GM21447 (cell line): ENCODE data around the gene SENP8.
A peak's percentile ranks its signal among the peaks of the same experiment; 100 is the strongest.
"Not testable (repeated sequence)": the region's sequence is repeated elsewhere in the genome, so short reads cannot be mapped to it uniquely, and the experiment has no call there.

Source experiments
- ATAC-seq: cut with Tn5 transposase; IDR thresholded peaks from one replicate; pipeline ENCODE4 v1.9.1; 2021; ENCODE audit not compliant: unreplicated experiment

The SENP8 gene

DNA sequence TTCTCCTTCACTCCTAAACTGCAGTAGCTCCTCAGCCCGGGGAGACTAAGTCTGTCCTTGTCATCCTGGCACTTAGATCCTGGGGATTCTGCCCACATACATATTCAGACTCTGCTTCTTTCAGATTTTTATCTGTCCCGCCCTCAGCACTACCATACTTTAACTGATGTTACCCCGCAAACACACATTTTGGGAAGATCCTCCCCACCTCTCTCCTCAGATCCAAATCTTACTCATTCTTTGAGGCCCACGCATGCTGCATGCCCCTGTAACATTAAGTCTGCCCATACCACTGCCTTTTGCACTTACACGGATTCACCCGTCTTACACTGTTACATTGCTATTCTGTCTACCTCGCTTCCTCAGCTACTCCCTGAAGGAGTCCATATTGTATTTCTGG lies 36.1 kb downstream of the SENP8 start:
- no peak for ATAC-seq

DNA sequence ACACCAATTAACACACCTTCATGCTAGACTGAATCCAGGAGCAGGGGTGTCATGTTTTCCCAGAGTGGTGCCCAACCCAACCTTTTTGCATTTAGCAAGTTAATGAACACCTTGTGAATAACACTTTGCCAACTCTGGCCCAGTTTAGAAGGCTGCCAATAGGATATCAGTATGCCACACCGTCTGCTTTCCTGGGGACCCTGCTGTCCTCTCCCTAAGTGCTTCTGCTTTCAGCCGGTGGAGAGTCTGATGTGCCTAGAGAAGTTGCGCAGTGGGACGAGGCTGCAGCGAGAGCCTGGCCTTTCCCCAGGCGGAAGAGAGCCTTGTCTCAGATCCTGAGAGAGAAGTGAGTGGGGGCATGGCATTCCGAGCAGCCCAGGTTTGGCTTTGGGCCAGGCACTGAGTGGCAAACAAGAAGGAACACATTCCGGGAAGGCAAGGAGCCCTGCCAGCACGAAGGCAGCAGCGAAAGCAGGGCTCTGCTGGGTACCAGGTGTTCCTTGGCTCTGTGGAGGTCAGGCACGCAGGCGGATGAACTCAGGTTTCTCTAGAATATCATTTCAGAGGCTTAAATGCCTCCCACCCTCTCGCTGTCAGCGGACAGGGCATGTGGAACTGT lies 36.9 kb downstream of the SENP8 start:
- ATAC-seq = no peak

DNA sequence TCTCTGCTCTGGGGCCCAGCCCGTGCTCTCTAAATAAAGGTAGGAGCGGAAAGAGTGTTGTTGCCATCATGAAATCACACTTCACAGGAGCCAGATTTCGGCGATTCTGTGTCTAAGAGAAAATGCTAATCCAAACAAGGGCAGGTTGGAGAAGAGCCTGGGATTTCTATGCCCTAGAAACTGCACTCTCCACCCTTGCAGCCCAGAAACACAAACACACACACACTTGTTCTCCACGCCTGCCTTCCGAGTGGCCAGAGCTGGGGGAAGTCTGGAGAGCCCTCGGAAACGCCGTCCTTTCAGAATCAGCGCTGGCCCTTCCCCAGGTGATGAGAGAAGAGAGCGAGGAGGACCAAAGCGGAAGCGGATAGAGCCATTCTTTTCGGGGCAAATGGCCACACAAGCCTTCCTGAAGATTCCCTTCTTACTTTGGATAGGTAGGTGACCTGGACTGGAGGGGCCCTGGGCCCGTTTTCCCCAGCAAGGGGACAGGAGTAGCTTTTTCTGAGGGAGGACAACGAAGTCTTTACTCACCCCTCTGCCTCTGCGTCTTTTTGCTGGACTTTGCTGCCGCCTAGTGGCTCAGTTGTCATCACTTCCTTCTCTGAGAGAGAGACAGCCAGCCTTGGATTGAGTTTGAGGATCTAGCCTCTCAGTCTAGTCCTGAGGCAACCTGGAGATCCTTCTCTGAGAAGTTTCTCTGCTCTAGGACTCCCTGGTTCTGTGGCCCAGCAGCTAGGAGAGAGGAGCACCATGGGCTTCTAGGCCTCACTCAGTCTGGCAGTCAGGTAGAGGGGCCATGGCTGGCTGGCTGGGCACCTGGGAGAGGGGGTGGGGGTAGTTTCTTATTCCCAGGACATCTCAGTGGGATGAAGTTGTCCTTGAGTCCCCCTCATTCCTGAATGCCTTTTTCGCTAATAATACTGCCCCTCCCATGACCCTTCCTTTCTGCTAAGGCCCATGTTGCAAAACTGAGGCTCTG lies 37.7 kb downstream of the SENP8 start:
- peak; percentile 81 for ATAC-seq

DNA sequence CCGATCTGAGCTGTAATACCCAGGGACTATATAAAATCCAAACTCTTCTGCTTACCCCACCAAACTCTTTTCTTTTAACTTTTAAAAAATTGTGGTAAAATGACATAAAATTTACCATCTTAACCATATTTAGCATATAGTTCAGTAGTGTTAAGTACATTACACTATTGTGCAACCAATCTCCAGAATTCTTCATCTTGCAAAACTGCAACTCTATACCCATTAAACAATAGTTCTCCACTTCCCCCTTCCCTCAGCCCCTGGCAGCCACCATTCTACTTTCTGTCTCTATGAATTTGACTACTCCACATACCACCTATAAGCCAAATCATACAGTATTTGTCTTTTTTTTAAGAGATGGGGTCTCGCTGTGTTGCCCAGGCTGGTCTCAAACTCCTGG lies 38.7 kb downstream of the SENP8 start:
- no peak for ATAC-seq

DNA sequence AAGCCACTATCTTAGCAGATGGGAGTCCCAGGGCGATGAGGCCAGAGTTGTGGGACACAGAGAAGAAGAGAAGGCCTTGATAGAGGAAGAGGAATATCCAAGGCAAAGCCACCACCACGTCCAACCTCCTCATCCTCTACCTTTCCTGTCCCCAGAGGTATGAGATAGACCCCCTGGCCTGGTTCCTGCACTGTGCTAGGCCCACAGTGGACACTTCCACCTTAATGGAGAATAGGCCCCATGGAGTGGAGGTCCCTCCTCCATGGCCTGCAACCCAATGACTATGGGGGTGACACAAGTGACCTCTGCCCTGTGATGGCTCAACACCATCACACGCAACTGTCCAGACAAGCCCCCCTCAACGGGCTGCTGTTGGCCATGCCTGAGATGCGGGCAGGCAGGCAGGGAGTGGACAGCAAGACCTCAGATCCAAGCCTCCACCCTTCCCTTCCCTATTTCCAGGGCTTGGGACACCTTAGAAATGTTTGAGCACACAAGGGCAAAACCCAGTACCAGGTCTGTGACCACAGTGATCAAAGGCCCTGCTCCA lies 42.6 kb downstream of the SENP8 start:
- no peak for ATAC-seq

DNA sequence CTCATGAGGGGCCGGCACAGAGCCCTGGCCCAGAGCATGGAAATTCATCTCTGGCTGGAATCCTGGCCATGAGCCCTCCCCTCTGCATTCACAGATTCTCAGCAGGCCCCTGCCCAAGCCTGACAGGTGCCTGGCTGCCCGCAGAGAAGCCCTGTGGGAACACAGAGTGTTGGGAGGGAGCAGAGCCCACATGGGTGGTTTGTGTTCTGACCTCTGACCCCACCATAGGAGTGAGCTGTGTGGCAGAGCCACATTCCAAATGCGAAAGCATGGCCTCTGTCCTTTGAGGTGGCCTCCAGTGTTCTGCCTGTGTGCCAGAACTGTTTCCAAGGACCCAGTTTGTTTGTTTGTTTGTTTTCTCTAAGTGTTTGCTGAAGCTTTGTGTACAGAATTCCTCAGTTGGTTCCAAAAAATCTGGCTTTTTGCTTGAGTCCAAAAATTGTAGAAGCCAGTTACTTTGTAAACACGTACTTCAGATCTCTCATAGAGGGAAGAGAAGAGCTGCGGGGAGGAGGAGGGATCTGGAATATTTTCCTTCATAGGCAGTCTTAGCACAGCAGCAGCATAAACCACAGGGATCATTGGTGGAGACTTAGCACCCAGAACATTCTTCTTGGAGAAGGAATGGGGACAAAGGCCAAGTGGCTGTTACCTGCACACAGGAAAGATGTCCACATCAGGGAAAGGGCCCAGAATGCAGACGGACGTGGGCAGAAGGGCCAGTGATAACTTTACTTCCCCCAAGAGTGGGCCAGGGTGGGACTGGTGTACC lies 43.3 kb downstream of the SENP8 start:
- no peak for ATAC-seq

DNA sequence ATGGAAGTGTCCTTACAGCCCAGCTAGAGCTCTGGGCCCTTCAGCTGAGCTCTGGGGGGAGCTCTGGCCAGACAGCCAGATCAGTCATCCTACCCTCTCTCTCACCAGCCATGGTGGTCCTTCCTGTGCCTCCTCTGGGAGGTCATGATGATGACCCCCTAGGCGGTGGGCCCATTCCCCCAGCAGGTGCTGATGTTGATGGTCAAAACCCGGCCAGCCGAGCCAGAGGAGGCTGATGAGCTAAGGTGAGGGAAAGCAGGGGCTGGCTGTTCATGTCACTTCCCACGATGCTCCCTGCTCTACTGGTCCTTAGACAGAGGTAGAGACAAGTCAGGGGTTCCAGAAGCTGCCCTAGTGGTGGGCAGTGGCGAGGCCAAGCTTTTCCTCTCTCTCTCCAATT lies 44.4 kb downstream of the SENP8 start:
- ATAC-seq = no peak

DNA sequence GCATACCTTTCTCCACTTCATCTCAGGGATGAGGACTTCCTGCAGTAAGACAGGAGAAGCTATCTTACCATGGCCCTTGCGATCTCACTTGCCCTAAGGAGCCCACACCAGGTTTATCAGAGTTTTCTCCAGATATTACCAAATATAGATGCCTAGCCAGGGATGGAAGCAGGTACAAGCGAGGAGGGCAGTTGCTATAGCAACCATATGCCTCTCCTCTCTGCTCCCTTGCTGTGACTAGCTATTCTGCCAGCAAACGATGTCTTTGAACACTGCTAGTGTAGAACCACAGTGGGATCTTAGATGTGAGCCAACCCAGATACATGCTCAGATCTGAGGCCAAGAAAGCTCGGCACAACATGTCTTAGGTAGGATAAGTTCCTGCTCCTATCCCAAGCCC lies 45.5 kb downstream of the SENP8 start:
- ATAC-seq = no peak

DNA sequence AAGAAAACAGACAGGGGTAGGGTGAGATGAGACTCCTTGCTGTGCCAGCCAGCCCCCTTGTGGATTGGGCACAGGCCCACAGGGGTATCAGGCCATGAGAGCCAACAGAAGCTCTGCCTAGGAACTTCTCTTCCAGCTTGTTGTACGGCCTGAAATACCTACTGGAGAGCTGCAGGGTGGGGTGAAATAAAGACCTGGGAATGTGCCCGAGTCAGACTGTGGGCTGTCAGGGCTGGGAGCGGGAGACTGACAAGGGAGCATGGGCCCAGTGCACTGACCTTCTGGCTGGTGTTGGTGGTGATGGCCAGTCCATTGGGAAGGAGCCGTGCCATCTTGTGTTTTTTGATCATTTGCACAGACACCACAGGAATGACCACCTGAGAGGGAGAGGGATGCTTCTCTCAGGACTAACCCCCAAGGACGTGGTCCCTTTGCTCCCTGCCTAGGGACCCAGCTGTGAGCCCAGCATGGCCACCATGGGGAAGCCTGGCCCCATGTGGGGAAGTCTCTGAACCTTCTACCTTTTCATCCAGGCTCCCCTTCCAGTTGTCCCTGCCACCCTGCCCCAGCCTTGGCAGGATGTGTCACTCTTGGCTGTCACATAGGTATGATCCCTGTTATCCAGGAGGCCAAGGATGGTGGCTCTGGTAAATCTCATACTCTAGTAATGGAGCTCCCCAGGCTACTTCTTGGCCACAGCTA lies 48.7 kb downstream of the SENP8 start:
- no peak for ATAC-seq

DNA sequence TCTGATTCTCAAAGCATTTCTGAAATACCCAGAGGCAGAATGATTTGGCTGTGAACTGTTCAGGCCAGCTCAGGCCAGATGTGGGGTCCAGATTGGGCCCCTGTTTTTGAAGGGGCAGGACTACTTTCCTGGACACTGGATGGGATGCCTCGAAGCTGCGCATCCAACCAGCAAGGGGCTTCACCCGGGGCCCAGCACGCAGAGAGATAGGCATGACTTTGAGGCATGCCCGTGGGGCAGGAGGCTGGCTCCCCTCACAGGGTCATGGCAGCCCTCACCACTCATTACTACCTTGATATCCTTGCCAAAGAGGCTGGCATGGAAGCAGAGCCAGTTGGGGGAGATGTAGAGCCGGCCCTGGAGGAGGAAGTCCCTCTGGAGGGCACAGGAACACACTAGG lies 49.2 kb downstream of the SENP8 start:
- ATAC-seq = no peak

DNA sequence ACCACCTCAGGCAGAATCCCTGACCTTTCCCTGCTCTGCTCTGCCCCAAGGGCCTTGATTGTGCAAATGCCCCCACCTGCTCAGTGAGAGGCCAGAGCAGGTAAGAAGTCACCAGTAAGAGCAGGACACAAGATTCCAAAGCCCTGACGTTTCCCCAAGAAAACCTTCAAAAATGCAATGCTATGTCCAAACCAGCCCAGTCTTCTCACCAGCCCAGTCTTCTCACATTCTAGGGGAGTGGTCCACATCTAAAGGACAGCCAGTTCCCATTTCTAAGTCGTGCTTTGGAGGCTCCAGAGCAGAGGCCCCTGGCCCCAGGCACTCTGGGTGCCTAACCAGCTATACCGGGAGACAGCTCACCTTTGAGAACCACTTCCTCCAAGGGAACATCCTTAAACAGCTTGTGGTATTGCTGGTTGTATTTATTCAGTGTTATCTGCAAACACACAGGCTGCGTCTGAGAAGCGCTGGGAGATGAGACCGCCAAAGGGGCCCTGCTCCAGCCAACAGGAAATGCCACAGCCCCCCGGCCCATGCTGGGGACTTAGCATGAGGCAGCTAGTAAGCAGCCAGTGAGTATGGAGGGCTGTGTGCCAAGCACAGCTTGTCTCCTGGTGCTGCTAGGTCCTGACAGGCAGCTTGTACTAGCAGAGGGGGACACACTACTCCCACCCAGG lies 50.1 kb downstream of the SENP8 start:
- no peak for ATAC-seq

DNA sequence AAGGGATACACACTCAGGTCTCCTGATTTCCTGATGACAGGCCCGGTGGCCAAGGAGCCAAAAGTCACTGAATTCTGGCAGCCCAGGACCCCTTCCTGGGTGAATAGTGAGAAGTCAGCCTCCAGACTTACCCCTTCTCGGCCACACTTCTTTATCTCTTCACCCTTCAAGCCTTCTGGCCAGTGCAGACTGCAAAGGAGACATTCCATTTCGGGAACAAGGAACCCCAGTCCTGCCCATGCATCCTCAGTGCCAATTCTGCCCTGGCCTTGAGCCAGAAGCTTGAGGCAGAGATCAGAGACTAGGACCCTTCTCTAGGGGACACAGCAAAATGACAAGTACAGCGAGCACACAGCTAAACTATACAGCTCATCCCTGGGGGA lies 50.6 kb downstream of the SENP8 start:
- no peak for ATAC-seq

DNA sequence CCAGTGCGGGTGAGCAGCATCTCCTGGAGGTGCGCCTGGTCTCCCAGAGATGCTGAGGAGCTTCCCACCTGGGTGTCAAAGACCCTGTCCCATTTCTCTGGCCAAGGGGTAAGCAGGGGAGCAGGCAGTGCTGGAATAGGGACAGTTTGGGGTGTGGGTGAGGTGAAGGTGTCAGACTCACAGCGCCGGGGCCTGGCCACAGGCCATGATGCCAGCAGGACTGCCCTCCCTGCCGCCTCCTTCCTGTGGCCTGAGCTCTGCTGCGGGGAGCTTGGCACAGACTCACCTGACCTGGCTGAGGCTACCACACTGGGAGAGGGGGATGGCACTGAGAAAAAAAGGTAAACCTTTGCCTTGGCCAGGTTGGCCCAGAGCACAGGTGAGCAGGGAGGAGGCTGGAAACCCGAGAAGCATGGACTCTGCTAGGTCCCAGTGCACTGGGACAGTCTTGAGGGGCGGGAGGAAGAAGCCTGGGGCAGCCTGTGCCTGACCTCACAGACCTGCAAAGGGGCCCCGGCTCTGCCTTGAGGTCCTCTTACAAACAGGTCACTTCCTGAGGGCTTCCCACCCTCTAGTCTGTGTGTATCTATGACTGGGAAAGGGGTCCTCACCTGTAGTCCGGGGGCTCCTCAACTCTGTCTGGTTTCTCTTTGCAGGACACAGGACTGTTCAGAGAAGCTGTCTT lies 51.2 kb downstream of the SENP8 start:
- no peak for ATAC-seq

DNA sequence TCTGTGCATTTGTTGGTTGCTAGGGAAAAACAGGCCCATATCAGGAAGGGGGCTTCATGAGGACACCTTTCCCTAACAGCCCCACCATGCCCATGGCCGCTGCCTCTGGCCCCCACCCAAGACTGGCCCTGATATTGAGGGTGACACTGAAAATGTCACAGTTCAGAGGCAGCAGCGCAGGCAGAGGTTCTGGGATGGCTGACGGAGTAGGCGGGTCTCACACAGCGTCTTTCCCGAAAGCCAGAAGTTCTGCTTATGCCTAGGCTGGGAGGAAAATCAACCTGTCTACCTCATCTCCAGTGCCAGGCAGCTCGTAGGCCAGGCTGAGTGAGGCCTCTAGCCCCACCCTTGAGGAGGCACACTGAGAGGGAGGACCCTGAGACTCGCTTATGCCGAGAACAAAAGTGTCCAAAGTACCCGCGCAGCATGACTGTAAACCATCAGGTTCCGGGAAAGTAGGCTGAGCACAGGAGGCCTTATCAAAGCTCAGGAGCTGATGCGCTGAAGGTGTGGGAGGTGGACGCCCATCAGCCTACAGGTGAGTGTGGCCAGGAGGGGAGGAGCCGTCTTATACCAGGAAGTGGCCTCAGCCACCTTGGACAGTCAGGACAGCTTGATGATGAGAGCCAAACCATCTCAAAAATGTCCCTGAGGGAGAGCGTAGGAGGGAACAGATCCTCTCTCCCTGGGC lies 51.9 kb downstream of the SENP8 start:
- no peak for ATAC-seq

DNA sequence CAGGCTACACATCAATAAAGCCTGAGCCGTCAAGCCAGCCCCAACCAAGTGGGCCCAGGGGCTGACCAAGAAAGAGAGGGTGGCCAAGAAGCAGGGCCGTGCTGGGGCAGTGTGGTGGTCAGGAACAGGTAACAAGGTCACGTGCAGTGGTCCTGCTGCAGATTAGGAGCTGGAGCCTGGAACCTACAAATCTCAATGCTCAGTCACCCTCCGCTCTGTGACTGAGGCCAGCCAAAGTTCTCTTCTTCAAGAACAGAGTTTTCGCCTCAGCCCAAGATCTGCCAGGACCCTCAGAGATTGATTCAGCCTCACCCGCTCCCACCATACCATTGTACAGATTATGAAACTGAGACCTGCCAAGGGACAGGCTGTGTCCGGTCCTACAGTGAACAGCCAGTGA lies 52.5 kb downstream of the SENP8 start:
- no peak for ATAC-seq

DNA sequence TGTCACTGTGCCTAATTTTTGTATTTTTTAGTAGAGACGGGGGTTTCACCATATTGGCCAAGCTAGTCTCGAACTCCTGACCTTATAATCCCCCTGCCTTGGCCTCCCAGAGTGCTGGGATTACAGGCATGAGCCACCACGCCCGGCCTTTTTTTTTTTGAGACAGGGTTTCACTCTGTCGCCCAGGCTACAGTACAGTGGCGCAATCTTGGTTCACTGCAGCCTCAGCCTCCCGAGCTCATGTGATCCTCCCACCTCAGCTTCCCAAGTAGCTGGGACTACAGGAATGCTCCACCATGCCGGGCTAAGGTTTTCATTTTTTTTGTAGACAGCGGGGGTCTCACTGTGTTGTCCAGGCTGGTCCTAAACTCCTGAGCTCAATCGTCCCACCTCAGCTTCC lies 53.8 kb downstream of the SENP8 start:
- ATAC-seq = not testable (repeated sequence)

DNA sequence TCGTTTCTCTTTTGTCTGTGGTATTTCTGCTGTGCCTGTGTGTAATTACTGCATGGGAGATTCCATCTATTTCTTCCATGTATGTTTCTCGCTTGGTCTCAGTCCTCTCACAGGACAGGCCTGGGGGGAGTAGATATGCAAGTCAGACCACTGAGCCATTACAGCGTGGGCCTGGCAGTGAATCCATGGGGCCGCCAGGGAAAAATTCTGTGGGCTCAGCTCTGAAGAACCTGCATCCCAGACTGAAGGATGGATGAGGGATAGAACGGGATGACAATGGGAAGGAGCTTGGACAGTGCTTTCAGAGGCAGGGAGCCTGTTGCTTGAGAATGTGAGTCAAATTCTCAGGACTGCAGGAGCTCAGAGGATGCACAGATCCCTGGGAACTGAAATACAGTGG lies 54.6 kb downstream of the SENP8 start:
- no peak for ATAC-seq

DNA sequence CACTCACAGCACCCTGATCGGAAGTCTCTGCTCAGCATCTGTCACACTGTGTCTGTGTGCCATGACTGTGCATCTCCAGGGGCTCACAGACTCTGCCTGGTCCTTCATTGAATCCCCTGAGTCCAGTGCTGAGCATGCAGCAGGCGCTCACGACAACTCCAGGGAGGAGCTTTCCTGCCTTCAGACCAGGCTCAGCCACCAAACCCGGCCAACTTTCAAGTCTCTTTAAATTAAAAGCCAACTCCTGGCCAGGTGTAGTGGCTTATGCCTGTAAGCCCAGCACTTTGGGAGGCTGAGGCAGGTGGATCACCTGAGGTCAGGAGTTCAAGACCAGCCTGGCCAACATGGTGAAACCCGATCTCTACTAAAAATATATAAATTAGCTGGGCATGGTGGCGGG lies 55.2 kb downstream of the SENP8 start:
- ATAC-seq = no peak

DNA sequence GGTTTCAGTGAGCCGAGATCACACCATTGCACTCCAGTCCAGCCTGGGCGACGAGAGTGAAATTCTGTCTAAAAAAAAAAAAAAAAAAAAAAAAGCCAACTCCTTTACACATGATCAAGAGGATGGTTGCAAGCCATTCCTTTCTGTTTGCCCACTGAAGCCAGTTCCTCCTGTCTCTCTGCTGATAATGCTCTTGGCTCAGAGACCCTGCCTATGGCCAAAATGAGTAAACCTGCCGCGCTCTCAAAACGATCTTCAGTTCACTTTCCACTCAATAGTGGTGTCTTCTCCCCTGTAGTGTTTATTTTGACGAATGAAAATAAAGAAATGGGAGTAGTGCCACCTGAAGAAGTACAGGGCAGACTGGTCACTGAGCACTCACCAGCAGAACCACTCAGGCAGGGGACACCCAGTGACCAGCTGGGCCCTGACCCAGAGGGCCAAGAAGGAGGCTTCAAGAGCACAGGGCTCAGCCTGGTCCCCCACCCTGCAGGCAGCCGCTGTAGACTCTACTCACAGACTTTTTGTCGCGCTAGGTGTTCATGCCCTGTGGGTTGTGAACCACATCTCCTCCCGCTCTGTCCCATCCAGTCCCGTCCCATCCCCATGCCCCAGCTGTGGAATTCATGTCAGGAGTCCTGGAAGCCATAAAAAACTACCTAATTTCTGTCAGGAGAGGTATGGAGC lies 55.8 kb downstream of the SENP8 start:
- no peak for ATAC-seq
